HepG2 (cell line): ENCODE measurements around the gene RAB5A. TPM values are rescaled to one million over a fixed set of nuclear protein-coding genes. Genes with fewer than 3 reads are reported as not detected.

Source experiments
- ATAC-seq: fragments of 200-7000 bp; cut with Tn5 transposase; 3 replicates; pipeline ENCODE4 v1.9.1; 2020; ENCODE audit warnings: mild to moderate bottlenecking, moderate library complexity
- BruUV-seq: library from RNA; stranded (reverse); fragments of 400-500 nt; replicated peaks from 2 replicates; lab custom pipeline; 2021; lab: Mats Ljungman, UMichigan
- CTCF ChIA-PET: fragments of 300-600 bp; formaldehyde crosslinking; extraction: SDS; loops from one replicate; lab custom pipeline; 2021; ENCODE audit warnings: low total read pairs, inconsistent platforms, low intra/inter-chr PET ratio; lab: Yijun Ruan, JAX
- POLR2A ChIA-PET: fragments of 350-600 bp; sonication (Branson Sonifier 250); formaldehyde crosslinking; loops from one replicate; lab custom pipeline; 2020; ENCODE audit warnings: antibody characterized with exemption, inconsistent platforms; lab: Yijun Ruan, JAX
- DNase-seq: peaks from one replicate; pipeline ENCODE4 v3.0.0-alpha.2; 2015; ENCODE audit warnings: low spot score
- FAIRE-seq: peaks from 3 replicates; lab custom pipeline; 2011; peaks lifted over from hg19 to GRCh38; lab: Jason Lieb, UNC
- H2AFZ ChIP-seq: one replicate; pipeline ENCODE4 v1.6.1; 2011; ENCODE audit warnings: low read length, inconsistent platforms
- H3K27ac ChIP-seq: fragments of 300-600 bp; 3 replicates; pipeline ENCODE4 v1.8.0; 2011; ENCODE audit warnings: mixed run types, mild to moderate bottlenecking, mixed read lengths, low read length, inconsistent platforms; ENCODE audit not compliant: insufficient read depth; ENCODE audit errors: extremely low read length
- H3K27me3 ChIP-seq, 2 experiments: fragments of 200-600 bp in 1 of 2; 2 replicates in 1 of 2; 3 replicates in 1 of 2; pipeline versions ENCODE4 v1.6.0 to v1.8.0; 2011; ENCODE audit warnings: low read length in 2 of 2, mild to moderate bottlenecking in 2 of 2, moderate library complexity in 2 of 2, inconsistent platforms in 1 of 2; ENCODE audit not compliant: insufficient read depth in 2 of 2, control insufficient read depth in 1 of 2
- H3K36me3 ChIP-seq, 2 experiments: fragments of 200-600 bp in 1 of 2; replicated peaks in 1 of 2; 2 replicates in 1 of 2; 3 replicates in 1 of 2; pipeline versions ENCODE4 v1.5.1 to v1.8.0; 2011; ENCODE audit warnings: low read length in 2 of 2, inconsistent platforms in 1 of 2; ENCODE audit not compliant: insufficient read depth in 2 of 2, control insufficient read depth in 1 of 2
- H3K4me1 ChIP-seq: 2 replicates; pipeline ENCODE4 v1.5.1; 2012; ENCODE audit warnings: low read length, inconsistent platforms; ENCODE audit not compliant: insufficient read depth
- H3K4me2 ChIP-seq: 2 replicates; pipeline ENCODE4 v1.6.0; 2011; ENCODE audit warnings: low read depth, low read length, inconsistent platforms
- H3K4me3 ChIP-seq, 3 experiments: fragments of 200-600 bp in 1 of 3; sonication (generic), shearing (Covaris generic) in 1 of 3; replicated peaks in 1 of 3; 2 replicates each; pipeline ENCODE4 v1.5.1; 2011 to 2016; ENCODE audit warnings: low read length in 3 of 3, inconsistent platforms in 2 of 3, low read depth in 2 of 3, mild to moderate bottlenecking in 2 of 3, control low read depth in 1 of 3, mixed read lengths in 1 of 3; ENCODE audit not compliant: insufficient read depth in 1 of 3
- H3K79me2 ChIP-seq: one replicate; pipeline ENCODE4 v1.6.1; 2011; ENCODE audit warnings: low read length, inconsistent platforms; ENCODE audit not compliant: insufficient read depth
- H3K9ac ChIP-seq: 2 replicates; pipeline ENCODE4 v1.6.0; 2011; ENCODE audit warnings: mild to moderate bottlenecking, low read depth, low read length, inconsistent platforms; ENCODE audit not compliant: insufficient read depth
- H3K9me3 ChIP-seq: 2 replicates; pipeline ENCODE4 v1.5.1; 2012; ENCODE audit warnings: mild to moderate bottlenecking, low read length
- H4K20me1 ChIP-seq: 2 replicates; pipeline ENCODE4 v1.6.0; 2011; ENCODE audit warnings: inconsistent platforms, mild to moderate bottlenecking, low read length, moderate library complexity; ENCODE audit not compliant: insufficient read depth
- BCL3 ChIP-seq: sonication (generic); formaldehyde crosslinking; IDR thresholded peaks from 2 replicates; pipeline ENCODE4 v1.5.1; 2020; ENCODE audit warnings: mild to moderate bottlenecking, missing genetic modification reagents, moderate library complexity
- DMAP1 ChIP-seq: IDR thresholded peaks from 2 replicates; pipeline ENCODE4 v1.6.1; 2016
- FOXA3 ChIP-seq: IDR thresholded peaks from 2 replicates; pipeline ENCODE4 v1.6.1; 2016; ENCODE audit warnings: missing genetic modification reagents, missing compliant biosample characterization
- GFI1 ChIP-seq: sonication (generic); formaldehyde crosslinking; IDR thresholded peaks from 2 replicates; pipeline ENCODE4 v1.5.0; 2020; ENCODE audit warnings: missing genetic modification reagents, mild to moderate bottlenecking, borderline replicate concordance
- HDAC2 ChIP-seq: sonication (generic); formaldehyde crosslinking; IDR thresholded peaks from 2 replicates; pipeline ENCODE4 v1.4.0; 2020; ENCODE audit warnings: missing genetic modification reagents
- ISX ChIP-seq: sonication (generic); formaldehyde crosslinking; conservative IDR thresholded peaks from 2 replicates; pipeline ENCODE4 v1.5.0; 2020; ENCODE audit warnings: missing genetic modification reagents
- KDM1A ChIP-seq: IDR thresholded peaks from 2 replicates; pipeline ENCODE4 v1.6.1; 2016; ENCODE audit warnings: missing compliant biosample characterization
- PHF8 ChIP-seq: sonication (generic); formaldehyde crosslinking; IDR thresholded peaks from 2 replicates; pipeline ENCODE4 v1.5.0; 2020; ENCODE audit warnings: missing genetic modification reagents
- PPARG ChIP-seq: conservative IDR thresholded peaks from 2 replicates; pipeline ENCODE4 v1.6.1; 2016; ENCODE audit warnings: missing biosample characterization, missing genetic modification reagents
- RFX3 ChIP-seq: IDR thresholded peaks from 2 replicates; pipeline ENCODE4 v1.6.1; 2016; ENCODE audit warnings: missing biosample characterization, missing genetic modification reagents
- SIX1 ChIP-seq: sonication (generic); formaldehyde crosslinking; IDR thresholded peaks from 2 replicates; pipeline ENCODE4 v1.4.0; 2020; ENCODE audit warnings: missing genetic modification reagents, borderline replicate concordance
- TEAD3 ChIP-seq: optimal IDR thresholded peaks from 2 replicates; pipeline ENCODE3; 2016; ENCODE audit warnings: borderline replicate concordance
- YY1 ChIP-seq: IDR thresholded peaks from 2 replicates; pipeline ENCODE4 v1.6.1; 2011; ENCODE audit warnings: low read length, low read depth, moderate library complexity, mild to moderate bottlenecking; ENCODE audit not compliant: insufficient read depth, insufficient replicate concordance
- ZNF282 ChIP-seq: fragments of 450-650 bp; IDR thresholded peaks from 2 replicates; pipeline ENCODE4 v1.6.1; 2018; ENCODE audit not compliant: partially characterized antibody
- ZNF484 ChIP-seq: sonication (generic); formaldehyde crosslinking; IDR thresholded peaks from 2 replicates; pipeline ENCODE4 v1.5.1; 2020; ENCODE audit warnings: mild to moderate bottlenecking, low read depth, missing genetic modification reagents, borderline replicate concordance
- ZNF605 ChIP-seq: sonication (generic); formaldehyde crosslinking; IDR thresholded peaks from 2 replicates; pipeline ENCODE4 v1.8.0; 2022; ENCODE audit warnings: mild to moderate bottlenecking, missing genetic modification reagents
- ZNF615 ChIP-seq: sonication (generic); formaldehyde crosslinking; IDR thresholded peaks from 2 replicates; pipeline ENCODE4 v1.5.0; 2020; ENCODE audit warnings: mild to moderate bottlenecking, missing genetic modification reagents, borderline replicate concordance
- ZNF749 ChIP-seq: sonication (generic); formaldehyde crosslinking; IDR thresholded peaks from 2 replicates; pipeline ENCODE4 v1.8.0; 2022; ENCODE audit warnings: mild to moderate bottlenecking, missing genetic modification reagents, moderate library complexity, borderline replicate concordance
- WGBS: methylation state at CpG from one replicate; pipeline ENCODE4 v1.1.6; 2017; ENCODE audit warnings: low lambda C conversion rate; 5-methylcytosine and 5-hydroxymethylcytosine counted together
- in situ Hi-C: cut with HindIII; loops from 2 replicates; pipeline ENCODE4 v1.10.0; 2017; ENCODE audit warnings: low pct_unique_long_range_greater_than_20kb; ENCODE audit not compliant: extremely low pct_ligation_motif_present
- intact Hi-C: fragments of 100-400 bp; cut with micrococcal nuclease; formaldehyde crosslinking; loops from one replicate; pipeline ENCODE4 v1.10.0; 2022; ENCODE audit not compliant: unreplicated experiment
- polyA plus RNA-seq, 8 experiments: library from polyadenylated mRNA; depleted of rRNA in 3 of 8; stranded (reverse) in 7 of 8; unstranded in 1 of 8; fragments of >200 nt; fragmentation: Illumina TruSeq in 4 of 8; extraction: Trizol in 4 of 8; gene quantifications; 2 replicates each; pipeline versions ENCODE4 v1.2.1 to v1.2.3, GENCODE V29; 2011 to 2016; ENCODE audit warnings: low read depth in 4 of 8, missing spikeins in 1 of 8, mixed read lengths in 1 of 8; ENCODE audit not compliant: insufficient read depth in 1 of 8
- total RNA-seq, 5 experiments: library from RNA; depleted of rRNA; stranded (reverse); fragments of >200 nt; fragmentation: Illumina TruSeq; extraction: Trizol; gene quantifications; 2 replicates each; pipeline ENCODE4 v1.2.3, GENCODE V29; 2016; ENCODE audit warnings: low read depth in 1 of 5
- TF ChIP-seq, protein P1 (sequence below): sonication (generic); formaldehyde crosslinking; IDR thresholded peaks from 2 replicates; pipeline ENCODE4 v1.9.0; 2021; ENCODE audit warnings: missing genetic modification reagents, mild to moderate bottlenecking, borderline replicate concordance

RAB5A gene
- total and polyA plus RNA-seq, 2 of the 13 experiments (the other 11 are each of a cell fraction or from before 2014, with no cell fraction given): 16.0 to 27.1 TPM

DNA sequence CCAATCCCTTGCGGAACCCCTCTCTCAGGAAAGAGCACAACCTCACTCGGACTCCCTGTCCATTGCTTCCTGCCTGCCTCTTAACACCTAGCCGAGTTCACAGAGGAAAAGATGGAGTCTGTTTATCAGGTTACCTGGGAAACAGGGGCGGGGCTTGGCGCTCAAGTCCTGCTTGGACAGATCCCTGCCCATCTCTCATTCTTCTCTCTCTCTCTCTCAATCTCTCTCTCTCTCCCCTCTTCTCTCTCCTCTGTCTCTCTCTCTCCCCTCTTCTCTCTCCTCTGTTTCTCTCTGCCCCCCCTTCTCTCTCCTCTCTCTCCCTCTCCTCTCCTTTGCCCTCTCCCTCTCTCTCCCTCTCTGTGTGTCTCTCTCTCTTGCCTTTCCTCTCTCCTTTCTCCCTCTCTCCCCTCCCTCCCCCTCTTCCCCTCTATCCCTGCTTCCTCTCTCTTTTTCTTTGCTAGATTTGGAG is 12.8 kb upstream of the RAB5A start, which contains the start of gene EFHB:
Gene EFHB (minus strand): TSS at position 120 of the 469 bp plus-strand sequence. CDS start 199 bp downstream, outside the sequence.
- peak; percentile 39 for DNase-seq

GRCh38 chr3:19937459-19938294 is 9.2 kb upstream of the RAB5A start:
- DNase-seq: peak; percentile 40
- no TSS peak for BruUV-seq
- H3K4me3 ChIP-seq: no peak overlapping the region
- no peaks in the 10 kb centered on the region for H3K27me3 ChIP-seq
- no peaks in the 10 kb centered on the region for H3K36me3 ChIP-seq
- CTCF ChIA-PET: no interaction called here
- TF ChIP-seq, protein P1, sequence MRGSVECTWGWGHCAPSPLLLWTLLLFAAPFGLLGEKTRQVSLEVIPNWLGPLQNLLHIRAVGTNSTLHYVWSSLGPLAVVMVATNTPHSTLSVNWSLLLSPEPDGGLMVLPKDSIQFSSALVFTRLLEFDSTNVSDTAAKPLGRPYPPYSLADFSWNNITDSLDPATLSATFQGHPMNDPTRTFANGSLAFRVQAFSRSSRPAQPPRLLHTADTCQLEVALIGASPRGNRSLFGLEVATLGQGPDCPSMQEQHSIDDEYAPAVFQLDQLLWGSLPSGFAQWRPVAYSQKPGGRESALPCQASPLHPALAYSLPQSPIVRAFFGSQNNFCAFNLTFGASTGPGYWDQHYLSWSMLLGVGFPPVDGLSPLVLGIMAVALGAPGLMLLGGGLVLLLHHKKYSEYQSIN (CRISPR knock-in tag): no peak
- no peak for TF ChIP-seq FOXA3 (CRISPR knock-in tag)
- no peak for TF ChIP-seq DMAP1
- TF ChIP-seq ZNF282: no peak
- TF ChIP-seq TEAD3 (CRISPR knock-in tag): peak; percentile 46
- no peak for TF ChIP-seq ZNF605 (CRISPR knock-in tag)
- TF ChIP-seq GFI1: 0 out of 2 replicates have a peak, but pooled peaks have one; percentile 20
- TF ChIP-seq KDM1A: no peak
- TF ChIP-seq ISX (CRISPR knock-in tag): no peak
- no peak for TF ChIP-seq SIX1 (CRISPR knock-in tag)
- TF ChIP-seq PPARG (CRISPR knock-in tag): no peak
- no peak for TF ChIP-seq ZNF749 (CRISPR knock-in tag)
- no peak for TF ChIP-seq ZNF615 (CRISPR knock-in tag)
- no peak for TF ChIP-seq BCL3 (CRISPR knock-in tag)
- TF ChIP-seq, all 625 proteins: peak for 2
- Histone ChIP-seq H4K20me1 (no peaks in the 10 kb centered on the region), H3K4me1 (peaks cover 26% of the 10 kb centered on the region), H3K9ac (no peak overlapping the region), H3K27ac (no peak overlapping the region), H2AFZ (no peak overlapping the region), H3K4me2 (no peak overlapping the region), H3K79me2 (no peaks in the 10 kb centered on the region), H3K9me3 (no peaks in the 10 kb centered on the region)
- POLR2A ChIA-PET: no interaction called here
- ATAC-seq (peak; percentile 60), FAIRE-seq (no peak)
- intact Hi-C loops (loop anchor here (10.0 kb wide), 1 partner anchor 1743 kb away; no protein-coding TSS in a partner anchor), in situ Hi-C loops (no loop called here)
- WGBS: 7% methylated on average over 7 of the region's 7 CpGs

More for the DNA sequence above, 12.8 kb upstream of the RAB5A start, which contains the start of gene EFHB:
- ATAC-seq (peak; percentile 70), FAIRE-seq (no peak)
- BruUV-seq: no TSS peak
- no peak within 1 kb of the TSS for H3K9ac ChIP-seq
- no peaks in the 10 kb centered on the region for H3K27me3 ChIP-seq
- TF ChIP-seq HDAC2 (no peak), PHF8 (CRISPR knock-in tag) (no peak), ZNF484 (CRISPR knock-in tag) (no peak), YY1 (peak; percentile 28), RFX3 (CRISPR knock-in tag) (peak; percentile 59)
- POLR2A ChIA-PET: no interaction called here
- CTCF ChIA-PET: no interaction called here
- no peaks in the 10 kb centered on the region for H4K20me1 ChIP-seq
- H3K4me1 ChIP-seq: peaks cover 26% of the 10 kb centered on the region
- intact Hi-C loops: loop anchor here (10.0 kb wide), 1 partner anchor 1739 kb away; no protein-coding TSS in a partner anchor
- 33% methylated on average over 5 of the region's 5 CpGs for WGBS
- no peaks in the 10 kb centered on the region for H3K9me3 ChIP-seq
- no peak within 1 kb of the TSS for H3K4me3 ChIP-seq
- H3K27ac ChIP-seq: no peak within 1 kb of the TSS
- peak within 1 kb of the TSS; percentile 54 for H3K4me2 ChIP-seq
- H3K79me2 ChIP-seq: no peaks in the 10 kb centered on the region
- H3K36me3 ChIP-seq: no peaks in the 10 kb centered on the region
- peak within 1 kb of the TSS; percentile 38 for H2AFZ ChIP-seq
- in situ Hi-C loops: no loop called here
